Thyroid gland (tissue), 4 donors: ENCODE measurements around the gene GDF11. TPM values are rescaled to one million over a fixed set of nuclear protein-coding genes. Genes with fewer than 3 reads are reported as not detected.
A peak's percentile ranks its signal among the peaks of the same experiment; 100 is the strongest.

Source experiments
- DNase-seq, 2 donors: peaks; one replicate each; pipeline ENCODE4 v3.0.0-alpha.2; 2019
- H3K27ac ChIP-seq, 3 donors: fragments of 200-600 bp; sonication (generic); 1 replicate in 2 of 3; 2 replicates in 1 of 3; pipeline ENCODE4 v1.5.1; 2016 to 2019; ENCODE audit warnings: mild to moderate bottlenecking in 1 of 3, moderate library complexity in 1 of 3
- H3K27me3 ChIP-seq: fragments of 200-600 bp; sonication (generic); one replicate; pipeline ENCODE4 v1.5.1; 2019
- H3K36me3 ChIP-seq, 2 donors: fragments of 200-600 bp; sonication (generic); one replicate each; pipeline ENCODE4 v1.5.1; 2016 to 2019
- H3K4me1 ChIP-seq, 2 donors: fragments of 200-600 bp; sonication (generic); one replicate each; pipeline ENCODE4 v1.5.1; 2017 to 2019
- H3K4me3 ChIP-seq, 3 donors: fragments of 200-600 bp; sonication (generic); replicated peaks in 1 of 3; 1 replicate in 2 of 3; 2 replicates in 1 of 3; pipeline ENCODE4 v1.5.1; 2016; ENCODE audit warnings: mild to moderate bottlenecking in 1 of 3
- H3K9me3 ChIP-seq: fragments of 200-600 bp; sonication (generic); one replicate; pipeline ENCODE4 v1.5.1; 2017
- POLR2A ChIP-seq, 2 donors: fragments of 450-650 bp; IDR thresholded peaks; one replicate each; pipeline ENCODE4 v1.6.1; 2017; ENCODE audit warnings: antibody characterized with exemption in 2 of 2, mild to moderate bottlenecking in 2 of 2, moderate library complexity in 1 of 2
- WGBS, 2 donors: methylation state at CpG; one replicate each; pipeline ENCODE4 v1.1.5; 2017; 5-methylcytosine and 5-hydroxymethylcytosine counted together
- intact Hi-C: fragments of 100-400 bp; cut with DNase I; formaldehyde crosslinking; loops from one replicate; pipeline ENCODE4 v1.15.1; 2023
- total RNA-seq, 4 donors: library from RNA; depleted of rRNA; stranded (reverse); fragments of >200 nt; gene quantifications; one replicate each; pipeline ENCODE4 v1.2.3, GENCODE V29; 2016
- TF ChIP-seq, protein P1 (sequence below), 6 experiments: fragments of 200-600 bp in 3 of 6; fragments of 450-650 bp in 3 of 6; sonication (generic) in 3 of 6; IDR thresholded peaks; one replicate each; pipeline ENCODE4 v1.5.1; 2016 to 2019; ENCODE audit warnings: antibody characterized with exemption in 6 of 6, mild to moderate bottlenecking in 2 of 6, inconsistent platforms in 1 of 6, moderate library complexity in 1 of 6

The GDF11 gene
- total RNA-seq, 4 donors from 2014 or later, result 4.8 to 7.5 (median 6.7) TPM

- DNase-seq, result no peak
- peaks cover 30 to 61% of the 10 kb centered on the region in 2 donors for H3K4me1 ChIP-seq
Measured at GRCh38 chr12:55723516-55724225, 19.3 kb upstream of the GDF11 start.

DNA sequence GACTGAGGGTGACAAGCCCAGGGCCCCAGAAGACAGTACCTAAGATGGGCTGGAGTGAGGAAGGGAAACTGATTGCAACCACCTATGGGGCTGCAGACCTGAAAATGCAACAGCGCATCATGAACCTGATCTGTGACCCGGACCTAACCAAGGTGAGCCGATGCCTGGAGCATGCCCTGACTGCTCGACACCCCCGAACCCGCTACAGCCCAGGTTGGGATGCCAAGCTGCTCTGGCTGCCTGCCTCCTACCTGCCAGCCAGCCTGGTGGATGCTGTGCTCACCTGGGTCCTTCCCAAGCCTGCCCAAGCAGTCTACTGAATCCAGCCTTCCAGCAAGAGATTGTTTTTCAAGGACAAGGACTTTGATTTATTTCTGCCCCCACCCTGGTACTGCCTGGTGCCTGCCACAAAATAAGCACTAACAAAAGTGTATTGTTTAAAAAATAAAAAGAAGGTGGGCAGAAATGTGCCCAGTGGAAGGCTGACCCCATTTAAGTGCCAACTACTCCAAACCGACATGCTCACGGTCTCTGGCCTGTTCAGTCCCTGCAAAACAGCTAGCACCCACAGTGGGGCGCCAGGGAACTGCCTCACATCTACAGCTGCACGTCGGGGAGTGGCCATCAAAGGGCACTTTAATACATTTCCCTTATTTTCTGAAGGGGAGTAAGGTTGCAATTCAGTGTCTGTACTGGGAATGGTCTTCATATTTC is 18.5 kb upstream of the GDF11 start:
- 56 to 60% methylated on average over 9 to 10 of the region's 11 CpGs for WGBS, 2 donors
- Histone ChIP-seq H3K36me3 (peaks cover 24 to 27% of the 10 kb centered on the region in 2 donors), H3K4me1 (peaks cover 30 to 60% of the 10 kb centered on the region in 2 donors), H3K27ac (peak overlapping the region in 2 of 3 donors; percentile 45 to 52), H3K9me3 (no peaks in the 10 kb centered on the region), H3K4me3 (no peak overlapping the region), H3K27me3 (no peaks in the 10 kb centered on the region)
- DNase-seq, result peak; percentile 69 to 70
- no peak for TF ChIP-seq POLR2A (IDR thresholded peaks at IDR 0.05)
- TF ChIP-seq, protein P1, sequence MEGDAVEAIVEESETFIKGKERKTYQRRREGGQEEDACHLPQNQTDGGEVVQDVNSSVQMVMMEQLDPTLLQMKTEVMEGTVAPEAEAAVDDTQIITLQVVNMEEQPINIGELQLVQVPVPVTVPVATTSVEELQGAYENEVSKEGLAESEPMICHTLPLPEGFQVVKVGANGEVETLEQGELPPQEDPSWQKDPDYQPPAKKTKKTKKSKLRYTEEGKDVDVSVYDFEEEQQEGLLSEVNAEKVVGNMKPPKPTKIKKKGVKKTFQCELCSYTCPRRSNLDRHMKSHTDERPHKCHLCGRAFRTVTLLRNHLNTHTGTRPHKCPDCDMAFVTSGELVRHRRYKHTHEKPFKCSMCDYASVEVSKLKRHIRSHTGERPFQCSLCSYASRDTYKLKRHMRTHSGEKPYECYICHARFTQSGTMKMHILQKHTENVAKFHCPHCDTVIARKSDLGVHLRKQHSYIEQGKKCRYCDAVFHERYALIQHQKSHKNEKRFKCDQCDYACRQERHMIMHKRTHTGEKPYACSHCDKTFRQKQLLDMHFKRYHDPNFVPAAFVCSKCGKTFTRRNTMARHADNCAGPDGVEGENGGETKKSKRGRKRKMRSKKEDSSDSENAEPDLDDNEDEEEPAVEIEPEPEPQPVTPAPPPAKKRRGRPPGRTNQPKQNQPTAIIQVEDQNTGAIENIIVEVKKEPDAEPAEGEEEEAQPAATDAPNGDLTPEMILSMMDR (IDR thresholded peaks at IDR 0.05), result peak in 5 of 6 experiments; percentile 24 to 55 (median 38)
- intact Hi-C loops, result no loop called here

More at GRCh38 chr12:55723516-55724225, 19.3 kb upstream of the GDF11 start:
- Histone ChIP-seq H3K9me3 (no peaks in the 10 kb centered on the region), H3K27me3 (no peaks in the 10 kb centered on the region), H3K4me3 (no peak overlapping the region), H3K27ac (peak overlapping the region; percentile 45 to 62 (median 52)), H3K36me3 (peaks cover 24 to 27% of the 10 kb centered on the region in 2 donors)
- TF ChIP-seq POLR2A (IDR thresholded peaks at IDR 0.05), result no peak
- TF ChIP-seq, protein P1 (IDR thresholded peaks at IDR 0.05), result no peak
- WGBS, 2 donors, result 34 to 49% methylated on average over 10 of the region's 10 CpGs
- intact Hi-C loops, result no loop called here

DNA sequence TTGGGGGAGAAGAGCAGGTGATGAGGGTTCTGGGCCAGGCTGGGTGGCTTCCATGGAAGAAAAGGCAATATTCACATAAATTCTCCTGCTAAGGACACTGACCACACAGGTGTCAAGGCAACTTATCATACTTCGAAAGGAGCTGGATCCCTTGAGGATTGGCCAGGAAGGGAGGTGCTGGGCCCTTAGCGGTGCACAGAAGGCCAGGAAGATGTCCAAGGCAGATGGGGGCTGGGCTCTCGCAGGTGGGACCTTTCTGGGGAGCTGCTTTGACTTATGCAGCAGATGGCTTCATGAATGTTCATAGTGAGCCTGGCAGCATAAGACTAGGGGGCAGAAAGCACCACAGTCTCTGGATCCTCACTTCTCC is 18.0 kb upstream of the GDF11 start:
- peaks cover 24 to 27% of the 10 kb centered on the region in 2 donors for H3K36me3 ChIP-seq
- intact Hi-C loops, result no loop called here
- 61 to 77% methylated on average over 3 of the region's 3 CpGs for WGBS, 2 donors
- no peaks in the 10 kb centered on the region for H3K9me3 ChIP-seq
- no peak for DNase-seq
- H3K27me3 ChIP-seq, result no peaks in the 10 kb centered on the region
- TF ChIP-seq, protein P1 (IDR thresholded peaks at IDR 0.05), result peak in 1 of 6 experiments; percentile 0
- TF ChIP-seq POLR2A (IDR thresholded peaks at IDR 0.05), result no peak
- H3K4me3 ChIP-seq, result no peak overlapping the region
- peaks cover 33 to 58% of the 10 kb centered on the region in 2 donors for H3K4me1 ChIP-seq
- H3K27ac ChIP-seq, result no peak overlapping the region

DNA sequence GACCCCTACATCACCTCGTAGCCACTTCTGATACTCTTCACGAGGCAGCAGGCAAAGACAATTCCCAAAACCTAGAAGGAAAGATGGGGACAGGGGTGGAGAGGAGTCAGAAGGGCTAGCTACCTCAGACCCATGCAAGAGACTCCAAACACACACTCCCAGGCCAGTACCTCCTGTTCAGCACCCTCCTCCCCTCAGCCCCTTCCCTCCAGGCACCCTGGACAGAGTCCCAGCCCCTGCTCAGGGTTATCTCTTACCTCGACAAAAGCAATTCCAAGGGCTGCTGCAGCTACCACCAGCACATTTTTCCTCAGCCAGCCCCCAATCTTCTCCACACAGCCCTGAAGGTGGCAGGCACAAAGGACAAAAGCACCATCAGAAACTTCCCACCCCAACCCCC is 17.4 kb upstream of the GDF11 start:
- Histone ChIP-seq H3K4me1 (peaks cover 39 to 61% of the 10 kb centered on the region in 2 donors), H3K27me3 (no peaks in the 10 kb centered on the region), H3K36me3 (peaks cover 24 to 27% of the 10 kb centered on the region in 2 donors), H3K27ac (peak overlapping the region in 1 of 3 donors; percentile 8), H3K4me3 (no peak overlapping the region), H3K9me3 (no peaks in the 10 kb centered on the region)
- intact Hi-C loops, result no loop called here
- TF ChIP-seq POLR2A (IDR thresholded peaks at IDR 0.05), result no peak
- TF ChIP-seq, protein P1 (IDR thresholded peaks at IDR 0.05), result no peak
- no peak for DNase-seq
- WGBS, 2 donors, result 79 to 84% methylated on average over 3 of the region's 3 CpGs

GRCh38 chr12:55726971-55727370 is 16.0 kb upstream of the GDF11 start:
- Histone ChIP-seq H3K27ac (peak overlapping the region; percentile 89 to 98 (median 96)), H3K9me3 (no peaks in the 10 kb centered on the region), H3K4me1 (peaks cover 43 to 66% of the 10 kb centered on the region in 2 donors), H3K36me3 (peaks cover 24 to 27% of the 10 kb centered on the region in 2 donors), H3K4me3 (peak overlapping the region in 1 of 3 donors; percentile 90), H3K27me3 (no peaks in the 10 kb centered on the region)
- TF ChIP-seq, protein P1 (IDR thresholded peaks at IDR 0.05), result no peak
- no peak for TF ChIP-seq POLR2A (IDR thresholded peaks at IDR 0.05)
- 40 to 59% methylated on average over 7 to 8 of the region's 10 CpGs for WGBS, 2 donors
- DNase-seq, result no peak
- intact Hi-C loops, result no loop called here
